ENCODE data around the gene WFDC8.

WFDC8 gene

DNA sequence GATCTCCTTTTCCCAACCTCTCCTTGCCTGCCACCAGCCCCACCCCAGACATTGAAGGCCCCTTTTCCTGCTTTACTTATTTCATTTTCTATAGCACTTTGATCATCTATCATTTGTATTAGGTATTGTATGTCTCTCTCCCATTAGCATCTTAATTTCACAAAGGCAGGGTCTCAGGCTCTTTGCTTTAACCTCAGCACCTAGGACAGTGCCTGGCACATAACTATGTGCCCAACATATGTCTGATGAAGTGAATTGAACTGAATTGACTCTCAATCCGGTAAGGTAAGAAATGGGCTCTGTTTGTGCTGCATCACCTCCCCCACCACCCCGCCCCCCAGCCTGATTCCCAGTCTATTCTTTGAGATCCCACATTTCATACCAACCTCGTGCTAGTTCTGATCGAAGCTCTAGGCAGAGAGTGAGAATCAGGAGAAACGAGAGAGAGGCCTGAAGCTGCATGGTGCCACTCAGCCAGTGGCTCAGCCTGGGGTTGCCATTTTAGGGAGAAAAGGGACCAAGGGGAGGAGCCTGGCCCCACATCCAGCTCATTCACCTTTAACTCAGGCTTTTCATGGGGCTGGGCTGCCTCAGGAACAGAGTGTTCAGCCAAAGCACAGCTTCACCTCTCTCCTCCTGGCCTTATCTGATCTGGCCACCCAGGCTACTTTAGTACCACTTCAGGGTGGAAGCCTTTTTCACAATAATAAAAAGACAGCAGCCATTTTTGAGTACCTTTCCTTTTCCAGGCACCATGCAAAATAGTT lies 63.8 kb downstream of the WFDC8 start, which contains the start of gene SPINT3:
Gene SPINT3 (minus strand): TSS at position 476 of the 767 bp plus-strand sequence. CDS start 14 bp downstream, at position 462.
- Histone ChIP-seq H3K27ac (ENCODE audit: low read depth, low read length) (no peak within 1 kb of the TSS), H2AK5ac (ENCODE audit: low read length) (no peak within 1 kb of the TSS), H3K4me3 (ENCODE audit: low read depth, low read length) (no peak within 1 kb of the TSS), H3K4me2 (ENCODE audit: low read length) (no peak within 1 kb of the TSS), H3K4ac (ENCODE audit: low read depth, low read length) (no peak within 1 kb of the TSS), H3K79me1 (ENCODE audit: low read length) (no peaks in the 10 kb centered on the region), H4K91ac (ENCODE audit: low read depth, low read length) (no peak within 1 kb of the TSS), H3K14ac (ENCODE audit: low read length) (no peak within 1 kb of the TSS), H3K23ac (ENCODE audit: low read length) (no peak within 1 kb of the TSS), H2BK120ac (ENCODE audit: insufficient read depth, low read length, poor library complexity) (no peak within 1 kb of the TSS), H3K9me3 (ENCODE audit: insufficient read depth, low read depth, low read length) (no peaks in the 10 kb centered on the region), H3K18ac (ENCODE audit: low read length) (no peak within 1 kb of the TSS), H4K12ac (ENCODE audit: low read depth, low read length) (no peak within 1 kb of the TSS), H3K9ac (ENCODE audit: low read length) (no peak within 1 kb of the TSS), H2BK12ac (ENCODE audit: low read length) (no peak within 1 kb of the TSS), H3K79me2 (ENCODE audit: control insufficient read depth, insufficient read depth, low read length, poor library complexity) (no peaks in the 10 kb centered on the region), H4K8ac (ENCODE audit: low read depth, low read length) (no peak within 1 kb of the TSS), H2BK5ac (ENCODE audit: low read depth, low read length, poor library complexity) (no peak within 1 kb of the TSS), H3K36me3 (ENCODE audit: control insufficient read depth in 1 of 2, insufficient read depth in 2 of 2, low read length in 2 of 2) (no peaks in the 10 kb centered on the region), H3K27me3 (ENCODE audit: insufficient read depth, low read length) (no peaks in the 10 kb centered on the region), H3K4me1 (ENCODE audit: control insufficient read depth in 1 of 2, insufficient read depth in 2 of 2, low read length in 2 of 2) (peaks cover 0 to 2% of the 10 kb centered on the region in 2 experiments), H2AFZ (ENCODE audit: insufficient read depth, low read length, poor library complexity) (no peak within 1 kb of the TSS)
- WGBS (ENCODE audit: extremely low coverage, insufficient coverage, insufficient read length): no CpG with 5 or more reads among the region's 5 CpGs
- DNase-seq: no peak

DNA sequence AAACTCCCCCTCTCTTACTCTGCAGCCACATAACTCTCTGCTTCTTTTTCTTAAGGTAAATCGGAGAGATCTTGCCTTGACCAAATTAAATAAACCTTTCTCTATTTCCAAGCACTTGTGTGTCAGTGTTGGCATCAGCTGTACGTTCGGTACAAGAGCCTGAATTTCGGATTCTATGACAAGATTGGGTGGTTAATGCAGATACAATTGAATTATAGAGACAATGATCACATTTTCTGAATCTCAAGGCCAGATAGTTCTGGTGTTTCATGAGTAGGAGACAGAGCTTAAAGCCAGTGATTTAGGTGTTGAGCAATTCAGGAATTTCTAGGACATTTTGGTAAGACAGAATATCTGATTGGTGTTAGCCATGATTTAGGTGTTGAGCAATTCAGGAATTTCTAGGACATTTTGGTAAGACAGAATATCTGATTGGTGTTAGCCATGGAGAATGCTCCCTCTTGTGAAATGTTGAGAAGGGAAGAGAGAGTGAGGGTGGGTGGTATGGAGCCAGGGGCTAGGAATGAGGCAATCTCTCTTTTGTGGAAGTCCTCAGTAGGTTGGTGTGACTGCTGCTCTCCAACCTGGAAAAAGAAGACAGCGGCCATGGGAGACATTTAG lies 68.7 kb downstream of the WFDC8 start:
- no peak overlapping the region for H2AK5ac ChIP-seq (ENCODE audit: low read length)
- peak in 1 of 2 donors; percentile 13 for DNase-seq
- no peak overlapping the region for H3K4me3 ChIP-seq (ENCODE audit: low read depth, low read length)
- no peak overlapping the region for H3K27ac ChIP-seq (ENCODE audit: low read depth, low read length)
- H3K36me3 ChIP-seq (ENCODE audit: control insufficient read depth in 1 of 2, insufficient read depth in 2 of 2, low read length in 2 of 2): no peaks in the 10 kb centered on the region
- H3K4me1 ChIP-seq (ENCODE audit: control insufficient read depth in 1 of 2, insufficient read depth in 2 of 2, low read length in 2 of 2): peaks cover 0 to 2% of the 10 kb centered on the region in 2 experiments
- H3K9ac ChIP-seq (ENCODE audit: low read length): no peak overlapping the region
- H3K79me2 ChIP-seq (ENCODE audit: control insufficient read depth, insufficient read depth, low read length, poor library complexity): no peaks in the 10 kb centered on the region
- no peak overlapping the region for H3K18ac ChIP-seq (ENCODE audit: low read length)
- no peaks in the 10 kb centered on the region for H3K27me3 ChIP-seq (ENCODE audit: insufficient read depth, low read length)
- no peak overlapping the region for H2AFZ ChIP-seq (ENCODE audit: insufficient read depth, low read length, poor library complexity)
- H4K8ac ChIP-seq (ENCODE audit: low read depth, low read length): no peak overlapping the region
- no peak overlapping the region for H3K4me2 ChIP-seq (ENCODE audit: low read length)
- no peak overlapping the region for H3K4ac ChIP-seq (ENCODE audit: low read depth, low read length)
- H2BK120ac ChIP-seq (ENCODE audit: insufficient read depth, low read length, poor library complexity): no peak overlapping the region
- no peak overlapping the region for H2BK5ac ChIP-seq (ENCODE audit: low read depth, low read length, poor library complexity)
- H3K23ac ChIP-seq (ENCODE audit: low read length): no peak overlapping the region
- H4K12ac ChIP-seq (ENCODE audit: low read depth, low read length): no peak overlapping the region
- WGBS (ENCODE audit: extremely low coverage, insufficient coverage, insufficient read length): no CpG with 5 or more reads among the region's 5 CpGs
- H2BK12ac ChIP-seq (ENCODE audit: low read length): no peak overlapping the region
- no peaks in the 10 kb centered on the region for H3K79me1 ChIP-seq (ENCODE audit: low read length)
- no peak overlapping the region for H4K91ac ChIP-seq (ENCODE audit: low read depth, low read length)
- H3K14ac ChIP-seq (ENCODE audit: low read length): no peak overlapping the region
- no peaks in the 10 kb centered on the region for H3K9me3 ChIP-seq (ENCODE audit: insufficient read depth, low read depth, low read length)

DNA sequence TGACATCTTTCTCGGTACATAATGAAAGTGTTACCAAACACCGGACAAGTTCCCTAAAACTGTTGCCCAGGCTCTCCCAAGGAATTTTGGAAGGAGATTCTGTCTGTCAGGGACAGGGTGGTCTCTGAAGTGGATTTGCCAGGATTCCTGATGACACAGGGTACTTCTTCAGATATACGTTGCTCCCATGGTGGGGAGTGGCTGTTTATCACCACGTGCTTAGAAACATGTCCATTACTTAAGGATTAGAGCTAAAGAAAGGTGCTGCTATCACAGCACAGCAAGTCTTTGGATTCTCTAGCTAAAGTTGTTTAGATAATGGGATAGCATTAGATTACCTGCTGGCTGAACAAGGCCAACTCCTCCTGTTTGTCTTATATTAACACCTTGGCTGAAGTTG lies 70.0 kb downstream of the WFDC8 start:
- H3K23ac ChIP-seq (ENCODE audit: low read length): no peak overlapping the region
- no peak overlapping the region for H3K4me3 ChIP-seq (ENCODE audit: low read depth, low read length)
- peaks cover 0 to 2% of the 10 kb centered on the region in 2 experiments for H3K4me1 ChIP-seq (ENCODE audit: control insufficient read depth in 1 of 2, insufficient read depth in 2 of 2, low read length in 2 of 2)
- H2AK5ac ChIP-seq (ENCODE audit: low read length): no peak overlapping the region
- H3K9ac ChIP-seq (ENCODE audit: low read length): no peak overlapping the region
- H2BK120ac ChIP-seq (ENCODE audit: insufficient read depth, low read length, poor library complexity): no peak overlapping the region
- no peak overlapping the region for H3K27ac ChIP-seq (ENCODE audit: low read depth, low read length)
- no peaks in the 10 kb centered on the region for H3K36me3 ChIP-seq (ENCODE audit: control insufficient read depth in 1 of 2, insufficient read depth in 2 of 2, low read length in 2 of 2)
- no CpG with 5 or more reads among the region's 4 CpGs for WGBS (ENCODE audit: extremely low coverage, insufficient coverage, insufficient read length)
- no peak overlapping the region for H4K91ac ChIP-seq (ENCODE audit: low read depth, low read length)
- no peaks in the 10 kb centered on the region for H3K27me3 ChIP-seq (ENCODE audit: insufficient read depth, low read length)
- H2BK5ac ChIP-seq (ENCODE audit: low read depth, low read length, poor library complexity): no peak overlapping the region
- H3K4me2 ChIP-seq (ENCODE audit: low read length): no peak overlapping the region
- DNase-seq: no peak
- H3K18ac ChIP-seq (ENCODE audit: low read length): no peak overlapping the region
- H3K14ac ChIP-seq (ENCODE audit: low read length): no peak overlapping the region
- H4K8ac ChIP-seq (ENCODE audit: low read depth, low read length): no peak overlapping the region
- H3K79me2 ChIP-seq (ENCODE audit: control insufficient read depth, insufficient read depth, low read length, poor library complexity): no peaks in the 10 kb centered on the region
- H3K9me3 ChIP-seq (ENCODE audit: insufficient read depth, low read depth, low read length): no peaks in the 10 kb centered on the region
- H2BK12ac ChIP-seq (ENCODE audit: low read length): no peak overlapping the region
- H4K12ac ChIP-seq (ENCODE audit: low read depth, low read length): no peak overlapping the region
- no peaks in the 10 kb centered on the region for H3K79me1 ChIP-seq (ENCODE audit: low read length)
- H2AFZ ChIP-seq (ENCODE audit: insufficient read depth, low read length, poor library complexity): no peak overlapping the region
- H3K4ac ChIP-seq (ENCODE audit: low read depth, low read length): no peak overlapping the region

DNA sequence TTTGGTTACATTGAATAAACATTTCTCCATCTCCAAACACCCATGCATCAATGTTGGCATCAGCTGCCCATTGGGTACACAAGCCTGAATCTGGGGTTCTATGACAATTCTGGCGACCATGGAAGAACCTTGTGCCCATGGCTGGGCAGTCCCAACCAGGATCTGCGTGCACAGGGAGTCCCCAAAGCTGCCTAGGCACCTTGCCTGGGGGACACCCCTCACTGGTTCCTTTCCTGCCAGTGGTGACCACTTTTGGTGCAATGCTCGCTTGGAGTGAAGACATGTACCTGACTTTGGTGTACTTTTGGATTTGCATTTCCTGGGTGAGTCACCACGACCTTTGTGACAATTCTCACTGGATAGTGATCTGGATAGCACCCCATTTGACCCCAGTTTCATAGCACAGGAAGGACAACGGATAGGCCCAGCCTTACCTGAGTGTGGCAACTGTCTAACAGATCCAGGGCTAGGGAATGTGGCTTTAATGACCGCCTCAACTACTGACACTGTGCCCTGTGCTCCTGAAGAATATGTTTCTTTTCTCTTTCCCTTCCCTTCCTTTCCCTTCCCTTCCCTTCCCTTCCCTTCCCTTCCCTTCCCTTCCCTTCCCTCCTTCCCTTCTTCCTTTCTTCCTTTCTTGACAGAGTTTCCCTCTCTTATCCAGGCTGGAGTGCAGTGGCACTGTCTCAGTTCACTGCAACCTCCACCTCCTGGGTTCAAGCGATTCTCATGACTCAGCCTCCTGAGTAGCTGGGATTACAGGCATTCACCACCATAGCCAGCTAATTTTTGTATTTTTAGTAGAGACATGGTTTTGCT lies 70.8 kb downstream of the WFDC8 start:
- H3K4me3 ChIP-seq (ENCODE audit: low read depth, low read length): no peak overlapping the region
- no peaks in the 10 kb centered on the region for H3K36me3 ChIP-seq (ENCODE audit: control insufficient read depth in 1 of 2, insufficient read depth in 2 of 2, low read length in 2 of 2)
- H2AK5ac ChIP-seq (ENCODE audit: low read length): no peak overlapping the region
- no peak overlapping the region for H2AFZ ChIP-seq (ENCODE audit: insufficient read depth, low read length, poor library complexity)
- H2BK5ac ChIP-seq (ENCODE audit: low read depth, low read length, poor library complexity): no peak overlapping the region
- H3K14ac ChIP-seq (ENCODE audit: low read length): no peak overlapping the region
- no peak overlapping the region for H2BK120ac ChIP-seq (ENCODE audit: insufficient read depth, low read length, poor library complexity)
- H3K27ac ChIP-seq (ENCODE audit: low read depth, low read length): no peak overlapping the region
- no peak overlapping the region for H3K18ac ChIP-seq (ENCODE audit: low read length)
- H3K79me1 ChIP-seq (ENCODE audit: low read length): no peaks in the 10 kb centered on the region
- no peak overlapping the region for H3K4me2 ChIP-seq (ENCODE audit: low read length)
- no peaks in the 10 kb centered on the region for H3K9me3 ChIP-seq (ENCODE audit: insufficient read depth, low read depth, low read length)
- no peak overlapping the region for H4K8ac ChIP-seq (ENCODE audit: low read depth, low read length)
- DNase-seq: no peak
- no peak overlapping the region for H4K12ac ChIP-seq (ENCODE audit: low read depth, low read length)
- H3K23ac ChIP-seq (ENCODE audit: low read length): no peak overlapping the region
- no peak overlapping the region for H3K9ac ChIP-seq (ENCODE audit: low read length)
- H3K4me1 ChIP-seq (ENCODE audit: control insufficient read depth in 1 of 2, insufficient read depth in 2 of 2, low read length in 2 of 2): peaks cover 0 to 2% of the 10 kb centered on the region in 2 experiments
- H3K79me2 ChIP-seq (ENCODE audit: control insufficient read depth, insufficient read depth, low read length, poor library complexity): no peaks in the 10 kb centered on the region
- no peaks in the 10 kb centered on the region for H3K27me3 ChIP-seq (ENCODE audit: insufficient read depth, low read length)
- WGBS (ENCODE audit: extremely low coverage, insufficient coverage, insufficient read length): no CpG with 5 or more reads among the region's 7 CpGs
- H4K91ac ChIP-seq (ENCODE audit: low read depth, low read length): no peak overlapping the region
- H3K4ac ChIP-seq (ENCODE audit: low read depth, low read length): no peak overlapping the region
- H2BK12ac ChIP-seq (ENCODE audit: low read length): no peak overlapping the region

Data from trophoblast cell (in vitro differentiated cells and primary cell).